Measurements from ENCODE around the gene ZBTB1. TPM values are rescaled to one million over a fixed set of nuclear protein-coding genes. Genes with fewer than 3 reads are reported as not detected.

The ZBTB1 gene
- polyA plus RNA-seq, 2 donors: 9.5 to 14.4 TPM

DNA sequence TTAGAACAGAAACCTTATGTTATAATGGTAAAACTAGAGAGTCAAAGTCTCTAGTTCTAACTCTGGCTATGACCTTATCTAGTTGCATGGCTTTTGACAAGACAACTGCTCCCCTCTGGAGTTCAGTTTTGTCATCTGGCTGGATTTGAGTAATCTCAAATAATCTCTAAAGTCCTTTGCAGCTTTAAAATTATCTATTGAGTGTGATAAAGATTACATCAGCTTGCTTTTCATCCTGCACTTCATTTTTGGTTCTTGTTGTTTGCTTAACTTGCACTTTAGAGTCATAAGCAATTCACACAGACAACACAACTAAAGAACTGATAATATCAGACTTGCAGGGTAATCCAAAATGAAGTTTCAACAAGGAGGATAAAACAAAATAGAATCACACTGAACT, 37.0 kb upstream of the ZBTB1 start:
- H3K36me3 ChIP-seq (ENCODE audit: control insufficient read depth in 2 of 2, insufficient read depth in 2 of 2, low read length in 1 of 2): no peaks in the 10 kb centered on the region
- no peaks in the 10 kb centered on the region for H3K27me3 ChIP-seq (ENCODE audit: control insufficient read depth in 1 of 2, insufficient read depth in 2 of 2, low read length in 2 of 2)
- no peaks in the 10 kb centered on the region for H3K9me3 ChIP-seq (ENCODE audit: control insufficient read depth in 2 of 2, insufficient read depth in 1 of 2, low read depth in 1 of 2, low read length in 1 of 2)
- no peak overlapping the region for H3K27ac ChIP-seq (ENCODE audit: low read depth in 2 of 2, low read length in 1 of 2)
- H3K4me3 ChIP-seq (ENCODE audit: low read depth in 1 of 2, low read length in 2 of 2): no peak overlapping the region
- H3K4me1 ChIP-seq (ENCODE audit: control insufficient read depth in 2 of 2, insufficient read depth in 2 of 2, low read length in 1 of 2): no peaks in the 10 kb centered on the region

DNA sequence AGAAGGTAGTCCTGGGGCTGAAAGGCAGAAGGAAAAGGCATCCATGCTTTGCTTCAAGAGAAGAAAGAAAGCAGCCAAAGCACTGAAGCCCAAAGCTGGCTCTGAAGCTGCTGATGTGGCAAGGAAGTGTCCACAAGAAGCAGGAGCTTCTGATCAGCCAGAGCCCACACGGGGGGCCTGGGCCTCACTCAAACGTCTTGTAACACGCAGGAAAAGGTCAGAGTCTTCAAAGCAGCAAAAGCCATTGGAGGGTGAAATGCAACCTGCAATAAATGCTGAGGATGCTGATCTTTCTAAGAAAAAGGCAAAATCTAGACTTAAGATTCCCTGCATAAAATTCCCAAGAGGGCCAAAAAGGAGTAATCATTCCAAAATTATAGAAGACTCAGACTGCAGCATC, 36.1 kb upstream of the ZBTB1 start:
- Histone ChIP-seq H3K4me3 (ENCODE audit: low read depth in 1 of 2, low read length in 2 of 2) (no peak overlapping the region), H3K27ac (ENCODE audit: low read depth in 2 of 2, low read length in 1 of 2) (no peak overlapping the region), H3K4me1 (ENCODE audit: control insufficient read depth in 2 of 2, insufficient read depth in 2 of 2, low read length in 1 of 2) (no peaks in the 10 kb centered on the region), H3K27me3 (ENCODE audit: control insufficient read depth in 1 of 2, insufficient read depth in 2 of 2, low read length in 2 of 2) (no peaks in the 10 kb centered on the region), H3K9me3 (ENCODE audit: control insufficient read depth in 2 of 2, insufficient read depth in 1 of 2, low read depth in 1 of 2, low read length in 1 of 2) (no peaks in the 10 kb centered on the region), H3K36me3 (ENCODE audit: control insufficient read depth in 2 of 2, insufficient read depth in 2 of 2, low read length in 1 of 2) (no peaks in the 10 kb centered on the region)
- 69 to 75% methylated on average over 3 of the region's 3 CpGs for WGBS, 2 donors

DNA sequence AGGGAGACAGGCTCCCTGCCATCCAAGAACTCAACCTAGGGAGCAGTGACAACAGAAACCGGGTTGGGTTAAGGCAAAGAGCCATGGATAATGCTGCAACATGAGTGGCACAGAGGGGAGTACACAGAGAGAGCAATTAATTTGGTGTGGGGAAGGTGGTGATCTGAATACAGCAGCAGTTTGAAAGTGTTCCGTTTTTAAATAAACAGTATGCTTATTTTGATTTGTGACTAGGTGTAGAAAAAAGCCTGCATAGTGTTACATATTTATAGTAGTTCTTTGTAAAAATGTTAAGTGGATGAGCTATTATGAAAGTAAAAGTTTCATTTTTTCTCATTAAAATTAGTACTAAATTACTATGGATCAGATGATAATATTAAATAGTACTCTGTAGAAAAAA, 30.5 kb upstream of the ZBTB1 start:
- no peaks in the 10 kb centered on the region for H3K9me3 ChIP-seq (ENCODE audit: control insufficient read depth in 2 of 2, insufficient read depth in 1 of 2, low read depth in 1 of 2, low read length in 1 of 2)
- no peaks in the 10 kb centered on the region for H3K27me3 ChIP-seq (ENCODE audit: control insufficient read depth in 1 of 2, insufficient read depth in 2 of 2, low read length in 2 of 2)
- no peak overlapping the region for H3K27ac ChIP-seq (ENCODE audit: low read depth in 2 of 2, low read length in 1 of 2)
- peaks cover 0 to 2% of the 10 kb centered on the region in 2 donors for H3K4me1 ChIP-seq (ENCODE audit: control insufficient read depth in 2 of 2, insufficient read depth in 2 of 2, low read length in 1 of 2)
- H3K36me3 ChIP-seq (ENCODE audit: control insufficient read depth in 2 of 2, insufficient read depth in 2 of 2, low read length in 1 of 2): peaks cover 0 to 2% of the 10 kb centered on the region in 2 donors
- WGBS, 2 donors: 59 to 62% methylated on average over 2 of the region's 2 CpGs
- no peak overlapping the region for H3K4me3 ChIP-seq (ENCODE audit: low read depth in 1 of 2, low read length in 2 of 2)

DNA sequence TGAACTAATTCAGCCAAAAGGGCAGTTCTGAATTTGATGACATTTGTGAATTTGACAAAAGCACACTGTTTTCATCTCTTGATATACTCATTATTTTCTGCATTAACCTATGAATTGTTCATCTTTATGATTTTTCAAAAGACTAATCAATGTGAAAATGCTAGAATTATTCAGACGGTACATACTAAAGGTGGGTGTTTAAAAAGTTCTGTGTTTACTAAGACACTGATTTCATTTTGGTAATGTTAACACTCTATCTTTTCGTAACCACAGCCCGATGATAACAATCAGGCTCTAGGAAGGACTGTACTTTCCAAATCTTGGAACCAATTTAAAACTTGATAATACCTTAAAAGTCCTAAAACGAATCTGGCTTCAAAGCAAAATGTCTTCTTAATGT, 29.9 kb upstream of the ZBTB1 start:
- 72 to 73% methylated on average over 4 of the region's 4 CpGs for WGBS, 2 donors
- no peak overlapping the region for H3K27ac ChIP-seq (ENCODE audit: low read depth in 2 of 2, low read length in 1 of 2)
- H3K4me1 ChIP-seq (ENCODE audit: control insufficient read depth in 2 of 2, insufficient read depth in 2 of 2, low read length in 1 of 2): peaks cover 0 to 2% of the 10 kb centered on the region in 2 donors
- no peak overlapping the region for H3K4me3 ChIP-seq (ENCODE audit: low read depth in 1 of 2, low read length in 2 of 2)
- no peaks in the 10 kb centered on the region for H3K27me3 ChIP-seq (ENCODE audit: control insufficient read depth in 1 of 2, insufficient read depth in 2 of 2, low read length in 2 of 2)
- H3K36me3 ChIP-seq (ENCODE audit: control insufficient read depth in 2 of 2, insufficient read depth in 2 of 2, low read length in 1 of 2): peaks cover 0 to 2% of the 10 kb centered on the region in 2 donors
- H3K9me3 ChIP-seq (ENCODE audit: control insufficient read depth in 2 of 2, insufficient read depth in 1 of 2, low read depth in 1 of 2, low read length in 1 of 2): no peaks in the 10 kb centered on the region

DNA sequence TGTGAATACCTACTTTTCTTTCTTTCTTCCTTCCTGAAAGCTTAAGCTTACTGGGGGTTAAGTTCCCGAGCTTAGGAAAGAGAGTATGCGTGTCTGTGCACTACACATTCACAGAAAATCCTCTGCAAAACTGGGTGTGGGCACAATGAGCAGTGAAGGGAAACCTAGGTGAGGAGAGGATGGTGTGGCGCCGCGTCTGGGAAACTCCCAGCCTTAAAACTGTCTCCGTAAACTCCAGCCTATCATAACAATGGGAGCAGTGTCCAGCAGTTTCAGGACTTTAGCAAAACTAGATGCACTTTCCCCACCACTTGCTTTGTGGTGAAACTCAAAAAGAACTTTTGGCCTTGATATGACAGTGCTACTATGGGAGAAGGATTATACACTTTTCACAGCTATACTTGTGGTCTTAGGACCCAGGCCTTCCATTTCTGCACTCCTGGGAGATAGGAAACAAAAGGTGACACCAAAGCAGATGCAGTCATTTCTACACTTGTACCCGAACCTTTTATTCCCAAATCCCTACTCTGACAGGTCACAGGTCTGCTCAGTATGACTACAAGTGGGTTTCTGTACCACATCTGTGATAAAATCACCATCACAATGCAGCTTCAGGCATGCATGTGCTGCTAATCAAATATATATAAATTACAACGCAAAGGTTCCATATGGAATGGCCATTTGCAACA, 28.8 kb upstream of the ZBTB1 start:
- Histone ChIP-seq H3K4me1 (ENCODE audit: control insufficient read depth in 2 of 2, insufficient read depth in 2 of 2, low read length in 1 of 2) (peaks cover 0 to 2% of the 10 kb centered on the region in 2 donors), H3K27ac (ENCODE audit: low read depth in 2 of 2, low read length in 1 of 2) (no peak overlapping the region), H3K9me3 (ENCODE audit: control insufficient read depth in 2 of 2, insufficient read depth in 1 of 2, low read depth in 1 of 2, low read length in 1 of 2) (no peaks in the 10 kb centered on the region), H3K4me3 (ENCODE audit: low read depth in 1 of 2, low read length in 2 of 2) (no peak overlapping the region), H3K36me3 (ENCODE audit: control insufficient read depth in 2 of 2, insufficient read depth in 2 of 2, low read length in 1 of 2) (peaks cover 0 to 2% of the 10 kb centered on the region in 2 donors), H3K27me3 (ENCODE audit: control insufficient read depth in 1 of 2, insufficient read depth in 2 of 2, low read length in 2 of 2) (no peaks in the 10 kb centered on the region)
- WGBS, 2 donors: 85 to 87% methylated on average over 8 of the region's 8 CpGs

DNA sequence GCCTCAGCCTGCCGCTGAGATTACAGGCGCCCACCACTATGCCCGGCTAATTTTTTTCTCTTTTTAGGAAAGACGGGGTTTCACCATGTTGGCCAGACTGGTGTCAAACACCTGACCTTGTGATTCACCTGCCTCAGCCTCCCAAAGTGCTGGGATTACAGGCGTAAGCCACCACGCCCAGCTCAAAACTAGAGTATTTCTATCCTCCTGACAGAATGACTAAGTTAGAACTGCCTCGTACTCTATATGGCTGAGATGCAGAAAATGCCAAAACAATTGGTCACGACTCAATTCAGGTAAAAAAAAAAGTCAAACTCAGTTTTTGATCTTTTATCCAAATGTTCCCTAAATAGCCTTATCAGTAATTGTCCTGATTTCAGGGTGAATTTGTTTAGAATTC, 28.1 kb upstream of the ZBTB1 start:
- H3K27me3 ChIP-seq (ENCODE audit: control insufficient read depth in 1 of 2, insufficient read depth in 2 of 2, low read length in 2 of 2): no peaks in the 10 kb centered on the region
- H3K4me3 ChIP-seq (ENCODE audit: low read depth in 1 of 2, low read length in 2 of 2): no peak overlapping the region
- H3K4me1 ChIP-seq (ENCODE audit: control insufficient read depth in 2 of 2, insufficient read depth in 2 of 2, low read length in 1 of 2): peaks cover 0 to 2% of the 10 kb centered on the region in 2 donors
- no peak overlapping the region for H3K27ac ChIP-seq (ENCODE audit: low read depth in 2 of 2, low read length in 1 of 2)
- WGBS, 2 donors: 86 to 91% methylated on average over 8 of the region's 8 CpGs
- peaks cover 0 to 2% of the 10 kb centered on the region in 2 donors for H3K36me3 ChIP-seq (ENCODE audit: control insufficient read depth in 2 of 2, insufficient read depth in 2 of 2, low read length in 1 of 2)
- no peaks in the 10 kb centered on the region for H3K9me3 ChIP-seq (ENCODE audit: control insufficient read depth in 2 of 2, insufficient read depth in 1 of 2, low read depth in 1 of 2, low read length in 1 of 2)

DNA sequence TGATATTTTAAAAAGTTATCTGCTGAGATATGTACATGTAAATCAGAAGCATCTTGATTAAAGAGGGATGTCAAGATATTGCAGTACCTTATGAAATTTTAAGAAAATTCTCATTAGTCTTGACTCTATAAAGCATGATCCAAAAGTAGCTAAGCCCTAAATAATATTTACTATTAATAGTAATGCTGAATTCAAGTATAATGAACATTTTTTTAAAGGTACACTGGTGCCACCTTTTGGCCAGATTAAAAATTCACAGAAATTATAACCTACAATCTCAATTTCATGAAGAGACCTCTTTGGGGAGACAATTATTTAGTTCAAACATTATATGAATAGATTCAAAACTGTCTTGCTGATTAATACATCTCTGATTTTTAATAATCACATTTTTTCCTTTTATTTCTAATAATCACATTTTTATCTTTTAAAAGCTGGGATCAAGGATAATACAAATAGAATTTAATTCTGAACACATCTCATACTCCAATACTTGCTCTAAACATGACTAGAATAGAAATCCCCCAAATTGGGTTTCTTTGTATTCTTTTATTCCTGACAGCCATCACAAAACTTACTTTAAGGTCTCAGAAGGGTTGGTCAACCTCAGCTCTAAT, 25.8 kb upstream of the ZBTB1 start:
- peaks cover 0 to 2% of the 10 kb centered on the region in 2 donors for H3K36me3 ChIP-seq (ENCODE audit: control insufficient read depth in 2 of 2, insufficient read depth in 2 of 2, low read length in 1 of 2)
- H3K4me1 ChIP-seq (ENCODE audit: control insufficient read depth in 2 of 2, insufficient read depth in 2 of 2, low read length in 1 of 2): peaks cover 0 to 2% of the 10 kb centered on the region in 2 donors
- H3K27me3 ChIP-seq (ENCODE audit: control insufficient read depth in 1 of 2, insufficient read depth in 2 of 2, low read length in 2 of 2): no peaks in the 10 kb centered on the region
- H3K9me3 ChIP-seq (ENCODE audit: control insufficient read depth in 2 of 2, insufficient read depth in 1 of 2, low read depth in 1 of 2, low read length in 1 of 2): no peaks in the 10 kb centered on the region
- H3K27ac ChIP-seq (ENCODE audit: low read depth in 2 of 2, low read length in 1 of 2): no peak overlapping the region
- no peak overlapping the region for H3K4me3 ChIP-seq (ENCODE audit: low read depth in 1 of 2, low read length in 2 of 2)

DNA sequence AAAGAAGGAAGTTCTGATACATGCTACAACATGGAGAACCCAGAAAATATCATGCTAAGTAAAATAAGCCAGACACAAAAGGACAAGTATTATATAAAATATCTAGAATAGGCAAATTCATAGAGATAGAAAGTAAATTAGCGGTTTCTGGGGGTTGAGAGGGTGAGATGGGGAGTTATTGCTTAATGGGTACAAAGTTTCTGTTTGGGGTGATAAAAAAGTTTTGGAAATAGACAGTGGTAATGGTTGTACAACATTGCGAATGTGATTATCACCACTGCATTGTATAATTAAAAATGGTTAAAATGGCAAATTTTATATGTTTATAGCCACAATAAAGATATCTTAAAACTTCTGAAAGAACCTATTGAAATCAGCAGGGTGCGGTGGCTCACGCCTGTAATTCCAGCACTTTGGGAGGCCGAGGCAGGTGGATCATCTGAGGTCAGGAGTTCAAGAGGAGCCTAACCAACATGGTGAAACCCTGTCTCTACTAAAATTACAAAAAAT, 15.9 kb upstream of the ZBTB1 start:
- Histone ChIP-seq H3K4me1 (ENCODE audit: control insufficient read depth in 2 of 2, insufficient read depth in 2 of 2, low read length in 1 of 2) (no peaks in the 10 kb centered on the region), H3K9me3 (ENCODE audit: control insufficient read depth in 2 of 2, insufficient read depth in 1 of 2, low read depth in 1 of 2, low read length in 1 of 2) (no peaks in the 10 kb centered on the region), H3K27me3 (ENCODE audit: control insufficient read depth in 1 of 2, insufficient read depth in 2 of 2, low read length in 2 of 2) (no peaks in the 10 kb centered on the region), H3K36me3 (ENCODE audit: control insufficient read depth in 2 of 2, insufficient read depth in 2 of 2, low read length in 1 of 2) (peaks cover 6 to 13% of the 10 kb centered on the region in 2 donors), H3K4me3 (ENCODE audit: low read depth in 1 of 2, low read length in 2 of 2) (no peak overlapping the region), H3K27ac (ENCODE audit: low read depth in 2 of 2, low read length in 1 of 2) (no peak overlapping the region)
- WGBS, 2 donors: 80 to 86% methylated on average over 5 of the region's 5 CpGs

DNA sequence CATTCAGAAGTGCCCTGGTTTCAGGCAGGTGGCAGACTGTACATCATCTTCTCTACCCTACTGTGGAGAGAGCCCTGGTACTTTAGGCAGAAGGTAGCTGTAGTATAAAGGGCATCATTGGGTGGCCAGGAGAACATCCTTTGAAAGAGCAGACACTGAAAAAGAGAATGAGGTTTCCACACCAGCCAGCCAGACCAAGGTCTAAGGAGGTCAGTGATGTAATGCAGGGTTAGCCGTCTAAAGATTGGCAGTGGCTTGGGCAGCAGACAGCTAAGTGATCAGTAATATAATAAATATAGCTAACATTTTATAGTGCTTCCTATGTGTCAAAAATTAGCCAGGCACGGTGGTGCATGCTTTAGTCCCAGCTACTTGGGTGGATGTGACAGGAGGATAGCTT, 12.9 kb upstream of the ZBTB1 start:
- no peaks in the 10 kb centered on the region for H3K9me3 ChIP-seq (ENCODE audit: control insufficient read depth in 2 of 2, insufficient read depth in 1 of 2, low read depth in 1 of 2, low read length in 1 of 2)
- no peak overlapping the region for H3K27ac ChIP-seq (ENCODE audit: low read depth in 2 of 2, low read length in 1 of 2)
- H3K27me3 ChIP-seq (ENCODE audit: control insufficient read depth in 1 of 2, insufficient read depth in 2 of 2, low read length in 2 of 2): no peaks in the 10 kb centered on the region
- H3K36me3 ChIP-seq (ENCODE audit: control insufficient read depth in 2 of 2, insufficient read depth in 2 of 2, low read length in 1 of 2): peaks cover 6 to 13% of the 10 kb centered on the region in 2 donors
- no peak overlapping the region for H3K4me3 ChIP-seq (ENCODE audit: low read depth in 1 of 2, low read length in 2 of 2)
- WGBS, 2 donors: 83 to 86% methylated on average over 2 of the region's 2 CpGs
- H3K4me1 ChIP-seq (ENCODE audit: control insufficient read depth in 2 of 2, insufficient read depth in 2 of 2, low read length in 1 of 2): no peaks in the 10 kb centered on the region

DNA sequence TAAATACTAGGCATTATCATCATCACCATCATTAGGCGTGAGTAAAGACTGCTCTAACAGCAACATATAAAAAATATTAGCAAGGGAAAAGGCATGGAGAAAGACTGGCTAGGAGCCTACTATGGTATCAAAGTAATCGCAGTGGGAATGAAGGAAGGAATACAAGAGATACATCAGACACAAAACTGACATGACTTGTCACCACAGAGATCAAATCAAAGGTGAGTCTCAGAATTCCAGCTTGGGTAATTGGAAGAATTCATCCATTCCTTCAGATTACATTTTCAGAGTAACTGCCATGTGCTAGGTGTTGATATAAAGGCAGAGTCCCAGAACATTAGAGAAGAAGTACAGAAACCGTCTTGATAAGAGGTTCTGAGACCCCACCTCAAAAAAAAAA, 11.1 kb upstream of the ZBTB1 start:
- Histone ChIP-seq H3K4me3 (ENCODE audit: low read depth in 1 of 2, low read length in 2 of 2) (no peak overlapping the region), H3K27me3 (ENCODE audit: control insufficient read depth in 1 of 2, insufficient read depth in 2 of 2, low read length in 2 of 2) (no peaks in the 10 kb centered on the region), H3K27ac (ENCODE audit: low read depth in 2 of 2, low read length in 1 of 2) (no peak overlapping the region), H3K36me3 (ENCODE audit: control insufficient read depth in 2 of 2, insufficient read depth in 2 of 2, low read length in 1 of 2) (peaks cover 0 to 3% of the 10 kb centered on the region in 2 donors), H3K4me1 (ENCODE audit: control insufficient read depth in 2 of 2, insufficient read depth in 2 of 2, low read length in 1 of 2) (no peaks in the 10 kb centered on the region), H3K9me3 (ENCODE audit: control insufficient read depth in 2 of 2, insufficient read depth in 1 of 2, low read depth in 1 of 2, low read length in 1 of 2) (no peaks in the 10 kb centered on the region)
- WGBS, 2 donors: 91 to 96% methylated on average over 3 of the region's 3 CpGs
